Liver (tissue), 9 donors: Measurements from ENCODE around the gene CDKN1A. TPM values are rescaled to one million over a fixed set of nuclear protein-coding genes. Genes with fewer than 3 reads are reported as not detected.

Source experiments
- DNase-seq: peaks from one replicate; pipeline ENCODE4 v3.0.0-alpha.2; 2017; ENCODE audit warnings: low spot score
- H3K27ac ChIP-seq, 2 donors: one replicate each; pipeline ENCODE4 v1.7.0; 2013; ENCODE audit warnings: inconsistent platforms in 2 of 2, low read length in 2 of 2, control low read depth in 1 of 2, low read depth in 1 of 2, mild to moderate bottlenecking in 1 of 2
- H3K27me3 ChIP-seq, 4 donors: one replicate each; pipeline versions ENCODE4 v1.6.1 to v1.7.0; 2013; ENCODE audit warnings: low read length in 3 of 4, inconsistent platforms in 1 of 4, mild to moderate bottlenecking in 1 of 4, moderate library complexity in 1 of 4; ENCODE audit not compliant: control insufficient read depth in 4 of 4, insufficient read depth in 4 of 4
- H3K36me3 ChIP-seq, 4 donors: one replicate each; pipeline versions ENCODE4 v1.6.1 to v1.7.0; 2013; ENCODE audit warnings: low read length in 3 of 4, mild to moderate bottlenecking in 3 of 4, low read depth in 1 of 4, moderate library complexity in 1 of 4; ENCODE audit not compliant: control insufficient read depth in 4 of 4, insufficient read depth in 3 of 4
- H3K4me1 ChIP-seq, 4 donors: one replicate each; pipeline versions ENCODE4 v1.6.1 to v1.7.0; 2013; ENCODE audit warnings: low read length in 3 of 4, mild to moderate bottlenecking in 3 of 4, moderate library complexity in 1 of 4; ENCODE audit not compliant: control insufficient read depth in 4 of 4, insufficient read depth in 4 of 4
- H3K4me3 ChIP-seq, 3 donors: one replicate each; pipeline versions ENCODE4 v1.6.1 to v1.7.0; 2013; ENCODE audit warnings: low read length in 3 of 3, control low read depth in 1 of 3, low read depth in 1 of 3, mild to moderate bottlenecking in 1 of 3
- H3K9ac ChIP-seq, 2 donors: one replicate each; pipeline ENCODE4 v1.7.0; 2013; ENCODE audit warnings: low read length in 2 of 2, mild to moderate bottlenecking in 2 of 2, moderate library complexity in 2 of 2, control low read depth in 1 of 2, low read depth in 1 of 2
- H3K9me3 ChIP-seq, 4 donors: one replicate each; pipeline versions ENCODE4 v1.6.1 to v1.7.0; 2013; ENCODE audit warnings: low read length in 3 of 4; ENCODE audit not compliant: control insufficient read depth in 4 of 4
- ATF3 ChIP-seq: IDR thresholded peaks from 2 replicates; pipeline ENCODE4 v1.6.1; 2016; ENCODE audit warnings: antibody characterized with exemption
- CTCF ChIP-seq: fragments of 150-350 bp; IDR thresholded peaks from 2 replicates; pipeline ENCODE4 v1.5.1; 2017; ENCODE audit warnings: improper control_type of control experiment, low read depth, low read length; ENCODE audit not compliant: missing input control
- EGR1 ChIP-seq, 2 donors: IDR thresholded peaks; 2 replicates each; pipeline ENCODE4 v1.6.1; 2016 to 2018; ENCODE audit warnings: antibody characterized with exemption in 2 of 2, low read depth in 2 of 2
- FOXA1 ChIP-seq: IDR thresholded peaks from 2 replicates; pipeline ENCODE4 v1.6.1; 2016; ENCODE audit warnings: antibody characterized with exemption
- FOXA2 ChIP-seq: IDR thresholded peaks from 2 replicates; pipeline ENCODE4 v1.6.1; 2016; ENCODE audit warnings: antibody characterized with exemption
- HNF4G ChIP-seq: IDR thresholded peaks from 2 replicates; pipeline ENCODE4 v1.6.1; 2016; ENCODE audit warnings: antibody characterized with exemption
- JUND ChIP-seq, 2 donors: IDR thresholded peaks; 2 replicates each; pipeline ENCODE4 v1.6.1; 2016; ENCODE audit warnings: antibody characterized with exemption in 2 of 2
- MAX ChIP-seq: IDR thresholded peaks from 2 replicates; pipeline ENCODE4 v1.6.1; 2016; ENCODE audit warnings: antibody characterized with exemption
- NR2F2 ChIP-seq: IDR thresholded peaks from 2 replicates; pipeline ENCODE4 v1.6.1; 2016; ENCODE audit warnings: antibody characterized with exemption
- RAD21 ChIP-seq, 2 donors: IDR thresholded peaks; 2 replicates each; pipeline ENCODE4 v1.6.1; 2016; ENCODE audit warnings: antibody characterized with exemption in 2 of 2, mild to moderate bottlenecking in 2 of 2
- REST ChIP-seq: IDR thresholded peaks from 2 replicates; pipeline ENCODE4 v1.6.1; 2016; ENCODE audit warnings: antibody characterized with exemption, mild to moderate bottlenecking
- RXRA ChIP-seq, 2 donors: IDR thresholded peaks; 2 replicates each; pipeline ENCODE4 v1.6.1; 2017 to 2018; ENCODE audit warnings: antibody characterized with exemption in 2 of 2, mild to moderate bottlenecking in 1 of 2
- SP1 ChIP-seq: IDR thresholded peaks from 2 replicates; pipeline ENCODE4 v1.6.1; 2018; ENCODE audit warnings: antibody characterized with exemption, mild to moderate bottlenecking
- ZBTB33 ChIP-seq: IDR thresholded peaks from 2 replicates; pipeline ENCODE4 v1.6.1; 2016; ENCODE audit warnings: antibody characterized with exemption
- WGBS: extraction: QIAGEN DNeasy Blood & Tissue Kit; methylation state at CpG from one replicate; pipeline ENCODE4 v1.1.7; 2013; 5-methylcytosine and 5-hydroxymethylcytosine counted together
- polyA plus RNA-seq, 2 donors: library from polyadenylated mRNA; stranded (reverse) in 1 of 2; unstranded in 1 of 2; fragments of 200-250 nt in 1 of 2; fragments of >200 nt in 1 of 2; fragmentation: Nextera tagmentation in 1 of 2; extraction: Ambion mirVana in 1 of 2; gene quantifications; one replicate each; pipeline versions ENCODE4 v1.2.1 to v1.2.3, GENCODE V29; 2013 to 2015
- total RNA-seq, 2 donors: library from RNA; depleted of rRNA; stranded (reverse); fragments of >200 nt; gene quantifications; one replicate each; pipeline ENCODE4 v1.2.3, GENCODE V29; 2014
- donor health status: healthy.
- donor health status: healthy.
- donor health status: healthy.
- donor health status: healthy.
- donor health status: healthy.

CDKN1A gene
- total and polyA plus RNA-seq, 4 donors, result 3.2 to 41.7 (median 20.5) TPM

GRCh38 chr6:36657942-36658544 lies 20.5 kb upstream of the CDKN1A start:
- DNase-seq, result no peak
- Histone ChIP-seq H3K27ac (no peak overlapping the region), H3K9ac (no peak overlapping the region), H3K9me3 (no peaks in the 10 kb centered on the region), H3K4me3 (no peak overlapping the region), H3K4me1 (peaks cover 0 to 8% (median 2%) of the 10 kb centered on the region in 4 donors), H3K36me3 (no peaks in the 10 kb centered on the region), H3K27me3 (no peaks in the 10 kb centered on the region)
- TF ChIP-seq RXRA (IDR thresholded peaks at IDR 0.05), result no peak
- TF ChIP-seq SP1, result no peak
- no peak for TF ChIP-seq FOXA2
- TF ChIP-seq NR2F2, result no peak
- TF ChIP-seq CTCF, result no peak
- TF ChIP-seq MAX, result no peak
- no peak for TF ChIP-seq RAD21 (IDR thresholded peaks at IDR 0.05)
- TF ChIP-seq REST, result no peak
- TF ChIP-seq JUND (IDR thresholded peaks at IDR 0.05), result no peak
- TF ChIP-seq EGR1 (IDR thresholded peaks at IDR 0.05; ENCODE audit: low read depth in 2 of 2), result no peak
- TF ChIP-seq HNF4G, result no peak
- no peak for TF ChIP-seq FOXA1
- 83% methylated on average over 1 of the region's 1 CpG for WGBS

GRCh38 chr6:36659271-36659670 lies 19.2 kb upstream of the CDKN1A start:
- Histone ChIP-seq H3K36me3 (no peaks in the 10 kb centered on the region), H3K4me3 (no peak overlapping the region), H3K9ac (no peak overlapping the region), H3K27me3 (no peaks in the 10 kb centered on the region), H3K4me1 (peaks cover 0 to 8% (median 2%) of the 10 kb centered on the region in 4 donors), H3K9me3 (no peaks in the 10 kb centered on the region), H3K27ac (no peak overlapping the region)
- 84% methylated on average over 1 of the region's 1 CpG for WGBS
- DNase-seq, result no peak
- TF ChIP-seq FOXA1 (no peak), HNF4G (no peak), CTCF (no peak), FOXA2 (no peak), ZBTB33 (no peak), ATF3 (no peak), RAD21 (IDR thresholded peaks at IDR 0.05) (no peak), RXRA (IDR thresholded peaks at IDR 0.05) (no peak)
